GM19025 (cell line): ENCODE measurements around the gene GRM8.
A peak's percentile ranks its signal among the peaks of the same experiment; 100 is the strongest.

Source experiments
- ATAC-seq: cut with Tn5 transposase; IDR thresholded peaks from one replicate; pipeline ENCODE4 v1.9.1; 2021; ENCODE audit warnings: mild to moderate bottlenecking, low read depth, moderate library complexity; ENCODE audit not compliant: unreplicated experiment

Gene GRM8

GRCh38 chr7:126574276-126575250 is 678.2 kb downstream of the GRM8 start:
- ATAC-seq: no peak

DNA sequence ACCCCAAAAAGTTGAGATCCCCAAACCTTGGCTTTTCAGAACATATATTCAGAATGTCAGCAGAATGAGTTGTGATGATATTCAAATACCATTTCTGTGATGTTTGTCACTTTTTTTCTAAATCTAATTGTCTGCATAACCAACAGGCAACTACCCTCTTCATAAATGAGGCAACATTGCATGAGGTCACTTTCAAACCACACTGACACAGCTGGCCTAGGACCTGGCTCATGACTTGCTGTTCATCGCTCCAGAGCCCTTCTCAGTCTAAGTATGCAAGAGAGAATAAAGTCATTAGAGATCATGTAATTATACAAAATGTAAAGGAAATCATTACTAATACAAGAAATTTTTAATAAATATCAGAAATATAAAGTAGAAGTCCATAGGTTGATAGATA is 681.9 kb downstream of the GRM8 start:
- no peak for ATAC-seq

- no peak for ATAC-seq
Observed at GRCh38 chr7:126569402-126569801, 683.3 kb downstream of the GRM8 start.

GRCh38 chr7:126557271-126557670 is 695.5 kb downstream of the GRM8 start:
- ATAC-seq: peak; percentile 53

DNA sequence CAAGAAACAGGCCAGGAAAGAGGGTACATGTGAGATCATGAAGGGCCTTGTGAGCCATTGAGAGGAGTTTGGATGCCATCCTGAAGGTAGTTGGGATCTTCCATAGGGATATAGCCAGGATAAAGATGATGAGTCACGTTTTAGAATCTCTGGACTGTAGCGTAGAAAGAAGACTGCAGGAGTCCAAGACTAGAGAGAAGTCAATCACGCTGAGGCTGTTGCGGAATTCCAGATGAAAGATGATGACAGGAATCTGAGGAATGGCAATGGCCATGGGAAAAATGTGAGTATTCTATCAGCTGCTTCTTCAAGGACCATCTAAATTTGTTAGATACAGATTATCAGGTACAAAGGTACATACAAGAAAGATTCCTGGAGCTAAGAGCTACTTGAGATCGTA is 711.3 kb downstream of the GRM8 start:
- ATAC-seq: no peak

GRCh38 chr7:126535176-126535575 is 717.6 kb downstream of the GRM8 start:
- ATAC-seq: no peak

GRCh38 chr7:126533715-126534114 is 719.0 kb downstream of the GRM8 start:
- ATAC-seq: no peak

DNA sequence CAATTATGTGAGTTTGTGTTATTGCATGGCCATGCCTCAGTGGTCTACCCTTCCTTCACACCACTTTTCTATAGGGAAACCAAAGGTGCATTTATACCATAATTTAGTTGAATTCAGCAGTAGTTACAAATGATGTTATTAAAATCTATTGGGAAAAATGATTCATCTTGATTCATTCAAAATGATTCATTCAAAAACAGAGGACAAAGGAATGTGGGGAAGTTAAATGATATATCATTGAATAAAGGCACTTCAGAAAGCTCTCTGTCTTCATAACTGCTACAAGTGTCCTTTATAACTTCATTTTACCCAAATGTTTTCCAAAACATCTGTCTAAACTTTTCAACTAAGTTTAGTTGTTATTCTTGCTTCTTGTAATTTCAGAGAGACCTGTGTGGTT is 722.9 kb downstream of the GRM8 start:
- no peak for ATAC-seq

- ATAC-seq: no peak
Observed at GRCh38 chr7:126529254-126529653, 723.5 kb downstream of the GRM8 start.

DNA sequence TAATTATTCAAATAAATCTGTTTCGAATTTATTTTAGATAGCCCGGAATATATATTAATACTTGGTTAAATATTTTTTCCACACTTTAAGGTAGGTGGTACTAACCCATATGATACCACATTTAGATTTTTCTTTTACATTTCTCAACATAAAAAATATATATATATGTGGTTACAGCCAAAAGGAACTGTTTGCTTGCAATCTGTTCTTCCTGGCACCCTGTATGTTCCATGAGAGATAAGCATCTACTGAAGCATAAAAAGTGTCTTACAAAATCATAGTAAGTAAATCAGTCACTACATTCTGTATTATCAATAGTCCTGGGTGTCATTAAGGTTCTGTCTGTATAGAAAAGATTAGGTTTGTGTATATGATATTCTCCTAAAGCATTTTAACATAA is 726.8 kb downstream of the GRM8 start:
- ATAC-seq: no peak

DNA sequence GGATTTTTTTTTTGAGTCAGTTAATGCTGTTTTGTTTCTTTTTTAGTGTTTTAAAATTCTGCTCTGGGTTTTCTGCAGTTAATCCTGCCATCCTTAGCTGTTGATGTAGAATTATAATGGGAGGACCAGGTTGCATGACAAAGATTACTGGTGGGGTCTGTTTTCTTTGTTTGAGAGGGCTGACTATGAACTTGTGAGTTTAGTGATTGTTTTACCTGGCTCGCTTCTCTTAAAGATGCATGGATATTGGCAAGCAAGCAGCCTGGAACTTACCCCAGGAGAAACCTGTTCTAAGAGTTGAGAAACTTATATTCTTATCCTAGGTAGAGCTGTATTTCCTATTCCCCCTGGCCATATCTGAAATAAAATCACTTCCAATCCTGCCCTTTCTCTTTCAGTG is 727.8 kb downstream of the GRM8 start:
- ATAC-seq: no peak

GRCh38 chr7:126511046-126511445 is 741.7 kb downstream of the GRM8 start:
- ATAC-seq: no peak

- ATAC-seq: peak; percentile 62
Observed at GRCh38 chr7:126501617-126502016, 751.1 kb downstream of the GRM8 start.

GRCh38 chr7:126499481-126499880 is 753.3 kb downstream of the GRM8 start:
- ATAC-seq: no peak

- no peak for ATAC-seq
Observed at GRCh38 chr7:126495733-126496132, 757.0 kb downstream of the GRM8 start.

- no peak for ATAC-seq
Observed at GRCh38 chr7:126495001-126495400, 757.7 kb downstream of the GRM8 start.

GRCh38 chr7:126493801-126494200 is 758.9 kb downstream of the GRM8 start:
- no peak for ATAC-seq

DNA sequence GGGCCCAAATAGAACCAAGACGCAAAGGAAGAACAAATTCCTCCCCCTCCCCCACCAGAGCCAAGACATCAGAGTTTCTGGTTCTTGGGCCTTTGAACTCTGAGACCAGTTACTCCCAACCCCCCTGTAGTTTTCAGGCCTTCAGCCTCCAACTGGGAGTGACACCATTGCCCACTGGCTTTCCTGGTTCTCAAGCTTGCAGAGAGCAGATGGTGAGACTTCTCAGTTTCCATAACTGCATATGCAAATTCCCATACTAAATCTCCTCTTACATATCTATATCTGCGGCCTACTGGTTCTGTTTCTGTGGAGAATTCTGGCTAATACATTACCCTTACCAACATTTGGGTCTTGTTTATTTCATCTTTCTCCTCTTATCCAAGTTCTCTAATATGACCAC is 762.9 kb downstream of the GRM8 start:
- ATAC-seq: no peak

- no peak for ATAC-seq
Observed at GRCh38 chr7:126487728-126488442, 764.9 kb downstream of the GRM8 start.

DNA sequence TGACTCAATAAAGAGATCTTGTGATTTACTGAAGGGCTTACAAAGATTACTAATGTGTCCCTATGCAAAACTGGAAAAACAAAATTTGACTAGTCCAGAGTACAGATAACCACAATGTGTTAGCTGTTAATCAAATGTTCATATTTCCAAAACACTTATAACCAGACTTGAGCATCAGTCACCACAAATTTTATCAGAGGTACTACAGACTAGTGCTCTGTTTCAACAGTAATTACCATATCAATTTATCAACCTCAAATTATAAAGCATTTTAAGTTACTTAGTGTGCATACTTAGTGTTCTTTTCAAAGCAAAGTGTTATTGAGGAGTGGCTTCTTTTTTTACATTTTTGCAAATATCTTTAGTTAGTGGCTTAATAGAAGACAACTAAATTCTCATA is 765.9 kb downstream of the GRM8 start:
- ATAC-seq: no peak

DNA sequence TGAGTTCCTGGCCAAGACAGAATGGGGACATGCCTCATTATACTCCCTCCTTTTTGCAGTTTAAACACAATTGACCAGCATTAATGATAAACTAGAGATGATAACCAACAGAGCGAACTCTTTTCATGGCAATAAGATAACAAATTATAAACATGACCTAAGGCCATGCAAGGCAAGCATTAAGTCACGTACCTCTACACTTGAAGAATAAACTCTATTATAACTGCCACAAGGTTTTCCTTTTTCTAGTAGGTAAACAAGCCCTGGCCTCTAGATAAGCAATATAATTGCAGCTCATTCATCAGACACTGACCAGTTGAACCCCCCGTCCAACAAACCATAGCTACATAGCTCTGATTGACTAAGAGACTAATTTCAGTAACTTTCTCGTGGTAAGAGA is 767.0 kb downstream of the GRM8 start:
- ATAC-seq: no peak

GRCh38 chr7:126483972-126484371 is 768.8 kb downstream of the GRM8 start:
- no peak for ATAC-seq
